OCI-LY3 (cell line): ENCODE results near the gene ZFYVE21.

Experiments
- EZH2phosphoT487 ChIP-seq: fragments of 200-600 bp; shearing (Covaris generic); IDR thresholded peaks from 2 replicates; pipeline ENCODE4 v1.6.1; 2018; ENCODE audit warnings: antibody characterized with exemption, mixed run types, low read depth
- TF ChIP-seq, protein P1 (sequence below): fragments of 200-600, 300-600 bp; sonication (generic); IDR thresholded peaks from 2 replicates; pipeline ENCODE4 v1.5.1; 2014; ENCODE audit warnings: antibody characterized with exemption, low read length, low read depth

DNA sequence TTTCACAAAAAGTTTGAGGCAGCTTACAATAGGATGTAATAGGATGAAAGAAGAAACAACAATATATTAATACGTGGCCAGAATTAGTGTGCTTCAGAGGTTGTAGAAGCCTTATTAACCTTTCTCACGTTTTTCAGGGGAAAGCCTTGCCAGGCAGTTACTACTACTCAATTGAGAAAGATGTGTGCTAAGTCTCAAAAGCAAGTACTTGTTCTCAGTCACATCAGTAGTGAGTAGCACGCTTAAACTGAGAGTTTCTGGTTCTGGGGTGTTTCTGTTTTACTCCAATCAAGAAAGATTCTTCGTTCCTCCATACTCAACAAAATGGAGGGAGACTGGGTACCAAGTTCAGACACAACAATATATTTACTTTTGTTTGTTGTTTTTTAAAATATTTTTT, 47.9 kb upstream of the ZFYVE21 start:
- TF ChIP-seq, protein P1, sequence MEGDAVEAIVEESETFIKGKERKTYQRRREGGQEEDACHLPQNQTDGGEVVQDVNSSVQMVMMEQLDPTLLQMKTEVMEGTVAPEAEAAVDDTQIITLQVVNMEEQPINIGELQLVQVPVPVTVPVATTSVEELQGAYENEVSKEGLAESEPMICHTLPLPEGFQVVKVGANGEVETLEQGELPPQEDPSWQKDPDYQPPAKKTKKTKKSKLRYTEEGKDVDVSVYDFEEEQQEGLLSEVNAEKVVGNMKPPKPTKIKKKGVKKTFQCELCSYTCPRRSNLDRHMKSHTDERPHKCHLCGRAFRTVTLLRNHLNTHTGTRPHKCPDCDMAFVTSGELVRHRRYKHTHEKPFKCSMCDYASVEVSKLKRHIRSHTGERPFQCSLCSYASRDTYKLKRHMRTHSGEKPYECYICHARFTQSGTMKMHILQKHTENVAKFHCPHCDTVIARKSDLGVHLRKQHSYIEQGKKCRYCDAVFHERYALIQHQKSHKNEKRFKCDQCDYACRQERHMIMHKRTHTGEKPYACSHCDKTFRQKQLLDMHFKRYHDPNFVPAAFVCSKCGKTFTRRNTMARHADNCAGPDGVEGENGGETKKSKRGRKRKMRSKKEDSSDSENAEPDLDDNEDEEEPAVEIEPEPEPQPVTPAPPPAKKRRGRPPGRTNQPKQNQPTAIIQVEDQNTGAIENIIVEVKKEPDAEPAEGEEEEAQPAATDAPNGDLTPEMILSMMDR = no peak
- no peak for TF ChIP-seq EZH2phosphoT487
